Kidney (tissue), 14 donors: Measurements from ENCODE around the gene THAP5. TPM values are rescaled to one million over a fixed set of nuclear protein-coding genes. Genes with fewer than 3 reads are reported as not detected.

Experiments used
- DNase-seq, 5 donors: peaks; one replicate each; pipeline ENCODE4 v3.0.0-alpha.2; 2013 to 2020
- FAIRE-seq: peaks from 2 replicates; lab custom pipeline; 2012; peaks lifted over from hg19 to GRCh38; lab: Jason Lieb, UNC
- H3K27ac ChIP-seq, 2 donors: one replicate each; pipeline ENCODE4 v1.7.0; 2013; ENCODE audit warnings: low read depth in 2 of 2, low read length in 2 of 2, inconsistent platforms in 1 of 2
- H3K27me3 ChIP-seq: one replicate; pipeline ENCODE4 v1.7.1; 2013; ENCODE audit warnings: low read length, inconsistent platforms; ENCODE audit not compliant: control insufficient read depth, insufficient read depth
- H3K36me3 ChIP-seq, 3 donors: one replicate each; pipeline versions ENCODE4 v1.7.0 to v1.7.1; 2013; ENCODE audit warnings: low read length in 3 of 3, control low read depth in 1 of 3, inconsistent platforms in 1 of 3; ENCODE audit not compliant: insufficient read depth in 3 of 3, control insufficient read depth in 2 of 3
- H3K4me1 ChIP-seq, 3 donors: one replicate each; pipeline versions ENCODE4 v1.7.0 to v1.7.1; 2013; ENCODE audit warnings: low read length in 3 of 3, inconsistent platforms in 1 of 3, low read depth in 1 of 3; ENCODE audit not compliant: control insufficient read depth in 2 of 3, insufficient read depth in 2 of 3
- H3K4me3 ChIP-seq, 3 donors: one replicate each; pipeline versions ENCODE4 v1.7.0 to v1.8.1; 2013; ENCODE audit warnings: low read length in 3 of 3, control low read depth in 1 of 3, inconsistent platforms in 1 of 3
- H3K9ac ChIP-seq, 3 donors: one replicate each; pipeline versions ENCODE4 v1.7.0 to v1.7.1; 2013; ENCODE audit warnings: low read length in 3 of 3, control low read depth in 1 of 3, inconsistent platforms in 1 of 3
- H3K9me3 ChIP-seq, 3 donors: one replicate each; pipeline versions ENCODE4 v1.7.0 to v1.7.1; 2013; ENCODE audit warnings: low read length in 3 of 3, control low read depth in 1 of 3, inconsistent platforms in 1 of 3; ENCODE audit not compliant: control insufficient read depth in 2 of 3, insufficient read depth in 1 of 3
- intact Hi-C: fragments of 100-400 bp; cut with DNase I; formaldehyde crosslinking; loops from one replicate; pipeline ENCODE4 v1.11.1; 2022
- polyA plus RNA-seq: library from polyadenylated mRNA; stranded (reverse); fragments of 350-450 nt; fragmentation: Illumina TruSeq; extraction: RNeasy Lipid Tissue Mini Kit (QIAGEN cat#74804); gene quantifications from one replicate; pipeline ENCODE4 v1.2.3, GENCODE V29; 2014; ENCODE audit warnings: low read depth, low replicate concordance; ENCODE audit not compliant: insufficient read depth
- total RNA-seq: library from RNA; stranded (reverse); fragmentation: NEBNext Ultra II Directional; extraction: Animal tissue kit (Norgen Biotek cat#: 25700); gene quantifications from one replicate; pipeline ENCODE4 v1.2.1, GENCODE V29; 2021
- TF ChIP-seq, protein P1 (sequence below): IDR thresholded peaks from 3 replicates; pipeline ENCODE4 v1.5.1; 2012; ENCODE audit warnings: mild to moderate bottlenecking, moderate library complexity, borderline replicate concordance; ENCODE audit not compliant: insufficient read depth; ENCODE audit errors: extremely low read depth
- donor health status: control.
- donor health status: control.
- donor health status: control.
- donor health status: control.
- donor health status: control.
- donor health status: DM: yes; HTN: yes; CAD: no.
- donor health status: Normal renal cell carcinoma (clear cell type).

THAP5 gene
- total and polyA plus RNA-seq, 2 donors from 2014 or later, result 9.4 to 32.6 TPM

- Histone ChIP-seq H3K27me3 (no peaks in the 10 kb centered on the region), H3K9ac (no peak overlapping the region), H3K36me3 (no peaks in the 10 kb centered on the region), H3K9me3 (no peaks in the 10 kb centered on the region), H3K4me1 (peaks cover 3 to 5% (median 4%) of the 10 kb centered on the region in 3 donors), H3K27ac (no peak overlapping the region), H3K4me3 (no peak overlapping the region)
- intact Hi-C loops, result no loop called here
- FAIRE-seq, result no peak
- TF ChIP-seq, protein P1, sequence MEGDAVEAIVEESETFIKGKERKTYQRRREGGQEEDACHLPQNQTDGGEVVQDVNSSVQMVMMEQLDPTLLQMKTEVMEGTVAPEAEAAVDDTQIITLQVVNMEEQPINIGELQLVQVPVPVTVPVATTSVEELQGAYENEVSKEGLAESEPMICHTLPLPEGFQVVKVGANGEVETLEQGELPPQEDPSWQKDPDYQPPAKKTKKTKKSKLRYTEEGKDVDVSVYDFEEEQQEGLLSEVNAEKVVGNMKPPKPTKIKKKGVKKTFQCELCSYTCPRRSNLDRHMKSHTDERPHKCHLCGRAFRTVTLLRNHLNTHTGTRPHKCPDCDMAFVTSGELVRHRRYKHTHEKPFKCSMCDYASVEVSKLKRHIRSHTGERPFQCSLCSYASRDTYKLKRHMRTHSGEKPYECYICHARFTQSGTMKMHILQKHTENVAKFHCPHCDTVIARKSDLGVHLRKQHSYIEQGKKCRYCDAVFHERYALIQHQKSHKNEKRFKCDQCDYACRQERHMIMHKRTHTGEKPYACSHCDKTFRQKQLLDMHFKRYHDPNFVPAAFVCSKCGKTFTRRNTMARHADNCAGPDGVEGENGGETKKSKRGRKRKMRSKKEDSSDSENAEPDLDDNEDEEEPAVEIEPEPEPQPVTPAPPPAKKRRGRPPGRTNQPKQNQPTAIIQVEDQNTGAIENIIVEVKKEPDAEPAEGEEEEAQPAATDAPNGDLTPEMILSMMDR, result no peak
- DNase-seq, result no peak
These were observed 16.8 kb upstream of the THAP5 start for GRCh38 chr7:108586274-108586710.

GRCh38 chr7:108585843-108586242 lies 16.3 kb upstream of the THAP5 start:
- no peak overlapping the region for H3K27ac ChIP-seq
- no peak overlapping the region for H3K4me3 ChIP-seq
- H3K9me3 ChIP-seq, result no peaks in the 10 kb centered on the region
- H3K27me3 ChIP-seq, result no peaks in the 10 kb centered on the region
- intact Hi-C loops, result no loop called here
- H3K9ac ChIP-seq, result no peak overlapping the region
- TF ChIP-seq, protein P1, result no peak
- no peak for FAIRE-seq
- no peaks in the 10 kb centered on the region for H3K36me3 ChIP-seq
- H3K4me1 ChIP-seq, result peaks cover 3 to 5% (median 4%) of the 10 kb centered on the region in 3 donors
- no peak for DNase-seq

DNA sequence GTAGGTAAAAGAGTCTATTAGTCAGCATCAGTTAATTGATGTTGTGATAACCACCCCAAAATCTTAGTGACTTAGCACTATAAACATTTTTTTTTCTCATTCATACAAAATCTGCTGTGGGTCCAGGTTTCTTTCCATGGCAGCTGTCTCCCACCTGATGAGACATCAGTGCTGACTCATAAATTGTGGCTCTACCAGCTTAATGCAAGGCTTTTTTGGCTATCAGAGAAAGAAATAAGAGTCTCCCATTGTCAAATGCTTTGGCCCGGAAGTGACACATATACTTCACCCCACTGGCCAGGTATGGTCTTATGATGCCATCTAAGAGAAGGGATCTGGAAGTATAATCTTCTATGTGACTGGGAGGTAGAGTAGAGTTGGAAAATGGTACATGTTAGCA lies 14.7 kb upstream of the THAP5 start:
- Histone ChIP-seq H3K9ac (no peak overlapping the region), H3K9me3 (peaks cover 0 to 12% (median 3%) of the 10 kb centered on the region in 3 donors), H3K27me3 (no peaks in the 10 kb centered on the region), H3K4me1 (peaks cover 0 to 5% (median 3%) of the 10 kb centered on the region in 3 donors), H3K27ac (no peak overlapping the region), H3K36me3 (peaks cover 0 to 8% (median 0%) of the 10 kb centered on the region in 3 donors), H3K4me3 (no peak overlapping the region)
- DNase-seq (no peak), FAIRE-seq (no peak)
- intact Hi-C loops, result no loop called here
- TF ChIP-seq, protein P1, result no peak
